ENCODE data around the gene NETO2. TPM values are rescaled to one million over a fixed set of nuclear protein-coding genes. Genes with fewer than 3 reads are reported as not detected.

NETO2 gene
- total RNA-seq, 1 donor, result 6.0 TPM

- DNase-seq (ENCODE audit: low read depth), result no peak
- no peak overlapping the region for H3K4me3 ChIP-seq (ENCODE audit: low read depth, low read length)
- TF ChIP-seq CTCF (IDR thresholded peaks at IDR 0.05; ENCODE audit: insufficient read depth, low read length), result no peak
Measured at GRCh38 chr16:47081115-47081514, 62.6 kb downstream of the NETO2 start.

- H3K4me3 ChIP-seq (ENCODE audit: low read depth, low read length), result no peak overlapping the region
- TF ChIP-seq CTCF (IDR thresholded peaks at IDR 0.05; ENCODE audit: insufficient read depth, low read length), result no peak
- no peak for DNase-seq (ENCODE audit: low read depth)
Measured at GRCh38 chr16:47079860-47080259, 63.9 kb downstream of the NETO2 start.

GRCh38 chr16:47073223-47074155, 70.3 kb downstream of the NETO2 start:
- no peak overlapping the region for H3K4me3 ChIP-seq (ENCODE audit: low read depth, low read length)
- no peak for DNase-seq (ENCODE audit: low read depth)
- no peak for TF ChIP-seq CTCF (IDR thresholded peaks at IDR 0.05; ENCODE audit: insufficient read depth, low read length)

GRCh38 chr16:47072158-47072557, 71.6 kb downstream of the NETO2 start:
- no peak for DNase-seq (ENCODE audit: low read depth)
- no peak for TF ChIP-seq CTCF (IDR thresholded peaks at IDR 0.05; ENCODE audit: insufficient read depth, low read length)
- H3K4me3 ChIP-seq (ENCODE audit: low read depth, low read length), result no peak overlapping the region

- DNase-seq (ENCODE audit: low read depth), result no peak
- no peak for TF ChIP-seq CTCF (IDR thresholded peaks at IDR 0.05; ENCODE audit: insufficient read depth, low read length)
- no peak overlapping the region for H3K4me3 ChIP-seq (ENCODE audit: low read depth, low read length)
Measured at GRCh38 chr16:47069841-47070584, 73.7 kb downstream of the NETO2 start.

- no peak for TF ChIP-seq CTCF (IDR thresholded peaks at IDR 0.05; ENCODE audit: insufficient read depth, low read length)
- no peak for DNase-seq (ENCODE audit: low read depth)
- H3K4me3 ChIP-seq (ENCODE audit: low read depth, low read length), result no peak overlapping the region
Measured at GRCh38 chr16:47069313-47069712, 74.4 kb downstream of the NETO2 start.
